Transverse colon (tissue), 4 donors: Measurements from ENCODE around the gene VAV2.

Experiments used
- POLR2A ChIP-seq: fragments of 450-650 bp; IDR thresholded peaks from one replicate; pipeline ENCODE4 v1.6.1; 2016; ENCODE audit warnings: antibody characterized with exemption, mild to moderate bottlenecking, moderate library complexity
- POLR2AphosphoS5 ChIP-seq, 3 donors: sonication (generic); formaldehyde crosslinking; IDR thresholded peaks; one replicate each; pipeline ENCODE4 v1.6.1; 2016; ENCODE audit warnings: antibody characterized with exemption in 3 of 3
- TF ChIP-seq, protein P1 (sequence below), 5 experiments: fragments of 200-600 bp in 3 of 5; fragments of 450-650 bp in 2 of 5; sonication (generic) in 3 of 5; IDR thresholded peaks; 1 replicate in 2 of 5; 2 replicates in 3 of 5; pipeline ENCODE4 v1.5.1; 2016 to 2017; ENCODE audit warnings: antibody characterized with exemption in 5 of 5, inconsistent platforms in 3 of 5, mild to moderate bottlenecking in 2 of 5, moderate library complexity in 1 of 5

DNA sequence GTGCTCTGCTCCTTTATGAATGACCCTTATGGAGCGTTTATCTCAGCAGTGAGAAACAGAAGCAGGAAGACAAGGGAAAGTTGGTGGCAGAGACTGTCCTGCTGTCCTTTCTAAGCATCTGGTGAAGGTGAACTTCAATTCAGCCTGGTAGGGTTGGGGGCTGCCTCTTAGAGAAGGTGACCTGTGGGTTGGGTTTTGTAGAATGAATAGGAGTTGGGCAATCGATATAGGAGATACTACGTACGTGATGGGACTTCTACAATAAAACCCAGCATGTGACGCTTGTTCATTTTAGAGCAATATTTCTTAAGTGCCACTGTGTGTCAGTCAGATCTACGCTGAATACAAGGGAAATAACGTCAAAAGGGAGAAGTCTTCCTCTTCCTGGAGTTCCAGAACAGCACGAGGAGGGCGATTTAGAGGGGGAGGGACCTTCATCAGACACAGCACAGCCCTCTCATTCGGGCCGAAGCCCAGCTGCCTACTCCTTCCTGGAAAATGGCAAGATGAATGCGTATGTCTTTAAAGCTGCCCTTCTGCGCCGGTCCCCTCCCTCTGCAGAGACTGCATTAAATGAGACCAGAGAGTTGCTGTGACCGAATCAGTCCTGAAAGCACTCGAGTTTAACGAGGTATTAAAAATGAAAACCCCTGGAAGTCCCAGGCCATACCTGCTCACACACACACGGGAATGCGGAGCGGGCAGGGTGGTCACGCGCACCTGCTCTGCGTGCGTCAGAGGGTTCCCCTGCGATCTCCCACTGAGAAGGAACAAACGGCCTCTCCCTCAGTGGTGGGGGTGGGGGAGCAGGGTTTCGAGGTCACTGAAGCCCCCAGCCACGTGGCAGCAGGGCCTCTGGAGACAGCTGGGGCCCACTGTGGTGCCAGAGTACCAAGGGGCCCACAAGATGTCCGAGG, 168.7 kb downstream of the VAV2 start:
- TF ChIP-seq POLR2A, result no peak
- TF ChIP-seq, protein P1, sequence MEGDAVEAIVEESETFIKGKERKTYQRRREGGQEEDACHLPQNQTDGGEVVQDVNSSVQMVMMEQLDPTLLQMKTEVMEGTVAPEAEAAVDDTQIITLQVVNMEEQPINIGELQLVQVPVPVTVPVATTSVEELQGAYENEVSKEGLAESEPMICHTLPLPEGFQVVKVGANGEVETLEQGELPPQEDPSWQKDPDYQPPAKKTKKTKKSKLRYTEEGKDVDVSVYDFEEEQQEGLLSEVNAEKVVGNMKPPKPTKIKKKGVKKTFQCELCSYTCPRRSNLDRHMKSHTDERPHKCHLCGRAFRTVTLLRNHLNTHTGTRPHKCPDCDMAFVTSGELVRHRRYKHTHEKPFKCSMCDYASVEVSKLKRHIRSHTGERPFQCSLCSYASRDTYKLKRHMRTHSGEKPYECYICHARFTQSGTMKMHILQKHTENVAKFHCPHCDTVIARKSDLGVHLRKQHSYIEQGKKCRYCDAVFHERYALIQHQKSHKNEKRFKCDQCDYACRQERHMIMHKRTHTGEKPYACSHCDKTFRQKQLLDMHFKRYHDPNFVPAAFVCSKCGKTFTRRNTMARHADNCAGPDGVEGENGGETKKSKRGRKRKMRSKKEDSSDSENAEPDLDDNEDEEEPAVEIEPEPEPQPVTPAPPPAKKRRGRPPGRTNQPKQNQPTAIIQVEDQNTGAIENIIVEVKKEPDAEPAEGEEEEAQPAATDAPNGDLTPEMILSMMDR (IDR thresholded peaks at IDR 0.05), result no peak
- TF ChIP-seq POLR2AphosphoS5 (IDR thresholded peaks at IDR 0.05), result no peak
